Activated CD8-positive, alpha-beta memory T cell treated with anti-CD3 and anti-CD28 coated beads for 36 hours (primary cell): ENCODE measurements around the gene SEMA4C. TPM values are rescaled to one million over a fixed set of nuclear protein-coding genes. Genes with fewer than 3 reads are reported as not detected.

Experiments used
- CTCF ChIA-PET: fragments of 350-600 bp; sonication (Branson Sonifier 250); formaldehyde crosslinking; loops from one replicate; lab custom pipeline; 2021; ENCODE audit warnings: antibody characterized with exemption; lab: Charles Lee
- POLR2A ChIA-PET: fragments of 350-600 bp; sonication (Branson Sonifier 250); formaldehyde crosslinking; loops from one replicate; lab custom pipeline; 2021; ENCODE audit warnings: antibody characterized with exemption; lab: Charles Lee
- total RNA-seq, 2 experiments: library from RNA; stranded (reverse); gene quantifications; one replicate each; pipeline ENCODE4 v1.2.3, GENCODE V29; 2021

Gene SEMA4C
- total RNA-seq, 2 experiments from 2014 or later, result 11.9 to 13.4 TPM

DNA sequence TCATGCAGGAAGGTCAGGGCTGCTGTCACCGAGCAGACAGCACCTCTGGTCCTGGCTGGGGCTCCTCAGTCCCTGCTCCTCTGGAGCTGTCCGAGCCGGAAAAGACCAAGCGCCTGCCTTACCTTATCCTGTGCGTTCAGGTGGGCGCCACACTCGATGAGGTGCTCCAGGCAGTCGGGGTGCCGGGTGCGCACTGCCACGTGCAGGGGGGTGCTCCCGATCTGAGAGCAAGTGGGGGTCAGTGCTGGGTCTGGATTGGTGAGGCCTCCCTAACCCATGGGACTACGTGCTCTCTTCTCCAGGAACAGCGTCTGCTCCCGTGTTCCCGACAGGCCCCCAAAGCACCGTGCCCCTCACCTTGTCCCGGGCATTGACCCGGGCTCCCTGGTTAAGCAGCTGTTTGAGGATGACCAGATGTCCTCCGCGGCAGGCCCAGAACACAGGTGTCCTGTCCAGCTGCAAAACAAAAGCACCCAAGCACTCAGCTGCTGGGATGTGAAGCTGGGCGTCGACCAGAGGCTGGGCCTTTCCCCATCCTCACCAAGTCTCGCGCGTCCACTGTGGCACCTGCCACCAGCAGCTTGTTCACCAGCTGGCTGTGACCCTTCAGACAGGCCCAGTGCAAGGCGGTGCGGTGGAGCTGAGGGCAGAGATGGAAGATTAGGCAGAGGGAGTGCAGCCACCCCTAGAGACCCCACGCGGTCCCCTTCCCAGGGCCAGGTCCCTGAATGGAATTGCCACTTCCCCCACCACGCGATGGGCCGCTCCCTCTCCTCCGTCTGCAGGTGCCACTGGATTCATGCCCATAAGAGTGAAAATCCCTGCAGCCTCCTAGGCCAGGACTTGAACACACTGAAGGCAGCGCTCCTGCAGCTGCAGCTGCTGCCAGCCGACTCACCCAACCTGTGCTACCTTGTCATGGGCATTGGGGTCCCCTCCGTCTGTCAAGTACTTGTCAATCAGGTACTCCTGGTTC lies 29.7 kb downstream of the SEMA4C start:
- POLR2A ChIA-PET, result interaction anchor here (1.3 to 1.7 kb wide), 2 partner anchors 18 to 24 kb away, joined by 5 to 18 read pairs; partner anchors contain the start of genes ANKRD39 and CNNM3
- CTCF ChIA-PET, result interaction anchor here (1.0 to 3.1 kb wide), 5 partner anchors 17 to 286 kb away, joined by 3 to 24 read pairs (median 4); partner anchors contain the start of genes ANKRD39 and CNNM3

DNA sequence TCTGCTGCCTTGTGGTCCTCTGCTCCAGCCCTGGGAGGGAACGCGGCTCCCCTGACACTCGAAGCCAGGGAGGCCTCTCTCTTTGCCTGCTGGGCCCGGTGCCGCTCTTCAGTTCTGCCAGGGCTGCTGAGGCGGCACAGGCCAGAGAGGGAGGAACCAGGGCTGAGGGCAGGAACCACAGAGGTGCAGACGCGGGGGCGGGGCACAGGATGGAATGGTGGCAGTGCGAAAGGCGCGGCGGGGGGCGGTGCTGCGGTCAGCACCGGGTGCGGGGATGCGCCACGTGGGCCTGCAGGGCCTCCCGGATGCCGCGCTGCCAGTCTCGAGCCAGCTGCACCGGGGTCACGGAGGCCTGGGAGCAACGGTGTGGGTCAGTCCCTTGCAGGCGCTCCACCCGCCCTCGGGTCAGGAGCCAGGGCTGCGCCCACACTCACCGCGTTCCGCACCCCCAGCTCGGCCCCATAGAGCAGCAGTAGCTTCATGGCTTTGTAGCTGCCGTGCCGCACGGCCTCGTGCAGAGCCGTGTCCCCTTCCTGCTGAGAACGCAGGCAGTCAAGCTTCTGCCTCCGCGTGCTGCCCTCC lies 30.5 kb downstream of the SEMA4C start:
- POLR2A ChIA-PET, result interaction anchor here (1.3 to 1.7 kb wide), 2 partner anchors 18 to 24 kb away, joined by 5 to 18 read pairs; partner anchors contain the start of genes ANKRD39 and CNNM3
- CTCF ChIA-PET, result interaction anchor here (1.0 to 3.1 kb wide), 4 partner anchors 18 to 111 kb away, joined by 3 to 24 read pairs (median 4); partner anchors contain the start of genes ANKRD39 and CNNM3

- CTCF ChIA-PET, result interaction anchor here (3.1 kb wide), 1 partner anchor 19 kb away, joined by 24 read pairs; the partner anchor contains the start of gene ANKRD39
- POLR2A ChIA-PET, result interaction anchor here (0.9 to 1.7 kb wide), 3 partner anchors 17 to 23 kb away, joined by 3 to 18 read pairs (median 5); partner anchors contain the start of genes ANKRD39 and CNNM3
Observed at GRCh38 chr2:96838345-96839292, 31.3 kb downstream of the SEMA4C start.

GRCh38 chr2:96837575-96837974 lies 32.3 kb downstream of the SEMA4C start:
- POLR2A ChIA-PET, result interaction anchor here (0.9 kb wide), 1 partner anchor 15 kb away, joined by 3 read pairs; no protein-coding TSS in a partner anchor
- CTCF ChIA-PET, result interaction anchor here (3.1 kb wide), 1 partner anchor 20 kb away, joined by 24 read pairs; the partner anchor contains the start of gene ANKRD39

DNA sequence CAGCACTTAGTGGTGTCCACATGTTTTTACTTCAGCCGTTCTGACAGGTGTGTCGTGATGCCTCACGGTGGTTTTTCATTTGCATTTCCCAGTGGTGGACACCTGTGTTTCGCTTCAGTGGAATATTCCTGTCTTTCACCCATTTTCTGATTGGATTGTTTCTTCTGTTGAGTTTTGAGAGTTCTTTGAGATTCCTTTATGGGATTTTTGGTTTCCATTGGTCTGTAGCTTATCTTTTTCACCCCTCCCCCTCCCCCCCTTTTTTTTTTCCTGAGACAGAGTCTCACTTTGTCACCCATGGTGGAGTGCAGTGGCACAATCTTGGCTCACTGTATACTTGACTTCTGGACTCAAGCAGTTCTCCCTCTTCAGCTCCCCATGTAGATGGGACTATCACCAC lies 34.0 kb downstream of the SEMA4C start:
- CTCF ChIA-PET, result no interaction called here
- POLR2A ChIA-PET, result no interaction called here

GRCh38 chr2:96832754-96833507 lies 36.9 kb downstream of the SEMA4C start:
- CTCF ChIA-PET, result interaction anchor here (0.5 to 1.6 kb wide), 3 partner anchors 25 to 59 kb away, joined by 3 to 4 read pairs (median 3); partner anchors contain the start of gene ANKRD39
- POLR2A ChIA-PET, result no interaction called here

GRCh38 chr2:96832408-96832753 lies 37.5 kb downstream of the SEMA4C start:
- POLR2A ChIA-PET, result no interaction called here

GRCh38 chr2:96831679-96832078 lies 38.2 kb downstream of the SEMA4C start:
- CTCF ChIA-PET, result no interaction called here

More at GRCh38 chr2:96832408-96832753, 37.5 kb downstream of the SEMA4C start:
- CTCF ChIA-PET, result interaction anchor here (1.4 kb wide), 1 partner anchor 59 kb away, joined by 3 read pairs; no protein-coding TSS in a partner anchor

GRCh38 chr2:96830044-96830562 lies 39.8 kb downstream of the SEMA4C start:
- ChIA-PET POLR2A (interaction anchor here (0.5 kb wide), 1 partner anchor 22 kb away, joined by 8 read pairs; no protein-coding TSS in a partner anchor), CTCF (no interaction called here)

More at GRCh38 chr2:96831679-96832078, 38.2 kb downstream of the SEMA4C start:
- POLR2A ChIA-PET, result no interaction called here

DNA sequence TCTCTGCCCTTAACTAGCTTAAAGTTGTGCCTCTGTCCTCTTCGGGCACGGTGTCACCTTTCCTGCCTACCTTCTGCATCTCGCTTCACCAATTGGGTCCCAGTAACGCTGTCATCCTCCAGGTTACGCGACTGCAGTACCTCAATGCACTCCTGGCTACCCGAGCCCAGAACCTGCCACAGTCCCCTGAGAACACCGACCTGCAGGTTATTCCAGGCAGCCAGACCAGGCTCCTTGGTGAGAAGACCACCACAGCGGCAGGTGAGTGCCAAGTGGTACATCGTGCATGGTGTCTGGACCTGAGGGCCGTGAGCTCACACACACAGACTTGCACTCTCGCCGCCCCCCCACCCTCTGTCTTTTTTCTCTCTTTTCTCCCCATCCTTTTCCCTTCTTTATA lies 41.0 kb downstream of the SEMA4C start:
- POLR2A ChIA-PET, result no interaction called here
- CTCF ChIA-PET, result no interaction called here

- POLR2A ChIA-PET, result no interaction called here
- CTCF ChIA-PET, result no interaction called here
Observed at GRCh38 chr2:96828436-96828835, 41.4 kb downstream of the SEMA4C start.

DNA sequence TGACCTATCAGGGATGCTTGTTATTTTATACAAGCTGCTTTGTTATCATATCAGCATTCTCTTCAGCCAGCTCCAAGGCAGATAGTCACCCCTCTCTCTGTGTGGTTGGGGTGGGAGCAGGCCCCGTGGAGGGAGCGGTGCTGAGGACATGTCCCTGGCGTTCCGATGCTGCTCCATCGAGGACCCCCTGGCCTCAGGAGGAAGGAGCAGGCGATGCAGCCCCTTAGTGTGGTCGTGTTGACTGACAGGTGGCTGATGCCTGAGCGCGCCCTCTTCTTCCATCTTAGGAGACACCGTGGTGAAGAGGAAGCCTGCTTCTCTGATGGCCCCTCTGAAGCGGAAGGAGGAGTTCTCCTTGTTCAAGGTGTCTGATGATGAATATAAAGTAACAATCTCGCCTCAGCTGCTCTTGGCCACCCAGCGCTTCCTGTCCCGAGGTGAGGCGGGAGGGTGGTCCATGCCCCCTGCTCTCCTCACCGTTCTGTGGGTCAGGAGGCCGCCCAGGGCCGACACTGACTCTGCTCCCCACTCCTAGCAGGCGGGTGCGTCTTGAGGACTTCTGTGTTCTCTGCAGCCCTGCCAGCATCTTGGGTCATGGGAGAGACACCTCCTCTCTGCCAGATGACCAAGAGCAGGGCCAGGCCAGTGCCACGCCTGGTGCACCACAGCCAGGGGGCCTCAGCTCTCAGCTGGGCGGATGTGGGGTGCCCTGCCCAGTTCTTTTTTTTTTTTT lies 43.2 kb downstream of the SEMA4C start:
- POLR2A ChIA-PET, result no interaction called here

GRCh38 chr2:96825057-96825456 lies 44.8 kb downstream of the SEMA4C start:
- ChIA-PET POLR2A (no interaction called here), CTCF (no interaction called here)

More for the DNA sequence above, 43.2 kb downstream of the SEMA4C start:
- CTCF ChIA-PET, result no interaction called here

DNA sequence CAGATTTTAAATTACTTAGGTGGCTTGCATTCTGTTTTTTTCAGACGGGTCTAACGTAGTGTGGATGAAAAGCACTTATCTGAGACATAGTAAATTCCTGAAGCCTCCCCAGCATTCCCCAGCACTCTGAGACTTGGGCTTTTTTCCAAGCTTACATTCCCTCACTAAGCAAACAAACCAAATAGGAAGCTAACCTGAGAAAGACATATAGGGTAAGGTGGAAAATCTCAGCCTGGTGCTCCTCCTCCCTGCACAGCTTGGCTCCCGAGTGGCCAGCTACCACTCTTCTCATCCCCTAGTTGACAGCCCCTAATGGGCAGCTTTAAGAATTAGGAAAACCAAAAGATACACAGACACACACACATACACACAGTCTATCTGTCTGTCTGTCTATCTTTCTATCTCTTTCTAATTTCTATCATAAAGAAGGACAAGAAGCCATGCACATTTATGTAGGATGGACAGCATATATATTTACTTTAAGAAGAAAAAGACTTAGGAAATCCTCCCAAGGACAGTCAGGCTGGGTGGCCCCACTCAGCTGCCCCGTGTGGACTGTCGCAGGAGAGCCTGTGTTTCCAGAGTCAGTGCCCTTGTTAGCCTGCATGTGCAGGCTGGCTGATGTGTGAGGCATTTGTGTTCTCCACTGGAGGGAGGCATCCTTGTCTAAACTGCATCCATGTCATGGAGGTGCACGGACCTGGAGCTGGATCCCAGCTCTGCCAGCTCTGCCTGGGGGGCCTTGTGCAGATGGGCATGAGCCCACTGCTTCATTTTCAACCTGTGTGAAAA lies 45.6 kb downstream of the SEMA4C start:
- CTCF ChIA-PET, result interaction anchor here (0.9 kb wide), 1 partner anchor 34 kb away, joined by 6 read pairs; the partner anchor contains the start of gene ANKRD39
- POLR2A ChIA-PET, result no interaction called here

DNA sequence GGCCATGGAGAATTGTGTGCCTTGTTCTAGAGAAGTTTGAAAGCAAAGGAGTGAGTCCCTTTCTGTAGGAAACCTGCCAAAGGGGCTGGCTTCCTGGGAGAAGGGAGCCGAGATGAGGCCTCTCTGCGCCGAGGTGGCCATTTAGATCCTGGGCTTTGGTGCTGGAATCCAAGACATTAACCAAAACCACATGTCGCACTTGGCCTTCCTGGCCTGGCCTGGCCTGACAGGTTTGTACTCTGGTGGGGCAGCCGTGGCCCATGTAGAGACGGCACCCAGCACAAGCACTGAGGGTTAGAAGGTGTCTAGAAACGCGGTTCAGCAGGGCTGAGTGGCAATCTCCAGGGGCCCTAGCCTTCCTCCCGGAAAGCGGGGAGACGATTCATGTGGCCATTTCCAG lies 46.7 kb downstream of the SEMA4C start:
- CTCF ChIA-PET, result no interaction called here
- POLR2A ChIA-PET, result no interaction called here

DNA sequence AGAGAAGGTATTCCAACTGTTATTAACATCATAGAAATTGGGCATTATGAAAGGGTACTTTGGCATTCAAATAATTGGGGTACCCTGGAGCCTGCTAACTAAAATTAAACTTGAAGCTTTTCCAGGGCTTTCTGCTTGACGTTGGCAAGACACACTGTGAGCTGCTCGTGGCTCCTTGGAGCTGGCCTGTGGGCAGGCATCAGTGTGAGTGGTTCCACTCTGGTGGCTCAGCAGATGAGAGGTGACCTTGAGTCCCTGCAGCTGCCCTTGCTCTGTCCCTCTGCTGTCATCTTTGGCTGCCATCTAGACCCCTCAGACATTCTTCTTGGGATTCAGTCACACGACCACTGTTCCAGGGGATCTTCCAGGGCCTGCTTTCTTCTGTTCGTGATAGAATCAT lies 47.1 kb downstream of the SEMA4C start:
- POLR2A ChIA-PET, result interaction anchor here (0.6 kb wide), 1 partner anchor 36 kb away, joined by 13 read pairs; no protein-coding TSS in a partner anchor

More for the DNA sequence above, 47.1 kb downstream of the SEMA4C start:
- CTCF ChIA-PET, result no interaction called here
